OCI-LY3 (cell line): ENCODE measurements around the gene CAMK2G.

ENCODE experiments used
- CTCF ChIP-seq: fragments of 200-600, 300-600 bp; sonication (generic); IDR thresholded peaks from 2 replicates; pipeline ENCODE4 v1.5.1; 2014; ENCODE audit warnings: antibody characterized with exemption, low read length, low read depth
- EZH2phosphoT487 ChIP-seq: fragments of 200-600 bp; shearing (Covaris generic); IDR thresholded peaks from 2 replicates; pipeline ENCODE4 v1.6.1; 2018; ENCODE audit warnings: antibody characterized with exemption, mixed run types, low read depth

DNA sequence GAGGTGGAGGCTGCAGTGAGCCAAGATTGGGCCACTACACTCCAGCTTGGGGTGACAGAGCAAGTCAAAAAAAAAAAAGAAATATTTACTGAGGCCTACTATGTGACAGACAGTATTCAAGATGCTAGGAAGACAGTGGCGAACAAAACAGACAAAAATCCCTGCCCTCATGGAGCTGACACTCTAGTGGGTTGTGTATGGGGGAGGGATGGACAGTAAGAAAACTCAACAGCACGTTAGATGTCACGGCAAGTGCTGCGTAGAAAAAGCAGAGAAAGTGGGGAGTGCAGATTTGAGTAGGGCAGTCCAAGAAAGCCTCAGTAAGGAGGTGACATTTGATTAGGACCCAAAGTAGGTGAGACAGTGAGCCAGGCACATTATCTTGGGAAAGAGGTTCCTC lies 10.1 kb downstream of the CAMK2G start:
- TF ChIP-seq CTCF (no peak), EZH2phosphoT487 (no peak)
